Sigmoid colon (tissue), 7 donors: ENCODE results near the gene C2. TPM values are rescaled to one million over a fixed set of nuclear protein-coding genes. Genes with fewer than 3 reads are reported as not detected.

Source experiments
- DNase-seq: peaks from one replicate; pipeline ENCODE4 v3.0.0-alpha.2; 2019
- H3K27ac ChIP-seq, 4 donors: fragments of 200-600 bp; sonication (generic); one replicate each; pipeline ENCODE4 v1.5.1; 2016 to 2019; ENCODE audit warnings: mild to moderate bottlenecking in 1 of 4
- H3K27me3 ChIP-seq, 3 donors: fragments of 200-600 bp; sonication (generic); one replicate each; pipeline ENCODE4 v1.5.1; 2019; ENCODE audit warnings: mild to moderate bottlenecking in 1 of 3
- H3K36me3 ChIP-seq, 4 donors: fragments of 200-600 bp; sonication (generic); one replicate each; pipeline ENCODE4 v1.5.1; 2016 to 2019
- H3K4me1 ChIP-seq, 4 donors: fragments of 200-600 bp; sonication (generic); one replicate each; pipeline ENCODE4 v1.5.1; 2017 to 2019
- H3K4me3 ChIP-seq, 4 donors: fragments of 200-600 bp; sonication (generic); one replicate each; pipeline ENCODE4 v1.5.1; 2017 to 2019; ENCODE audit warnings: mild to moderate bottlenecking in 2 of 4, moderate library complexity in 1 of 4
- H3K9me3 ChIP-seq, 4 donors: fragments of 200-600 bp in 3 of 4; sonication (generic) in 3 of 4; one replicate each; pipeline versions ENCODE4 v1.5.1 to v1.6.1; 2013 to 2019
- EP300 ChIP-seq, 4 donors: sonication (generic); formaldehyde crosslinking; IDR thresholded peaks; one replicate each; pipeline ENCODE4 v1.6.1; 2017; ENCODE audit warnings: antibody characterized with exemption in 4 of 4
- POLR2A ChIP-seq, 2 donors: fragments of 450-650 bp; IDR thresholded peaks; one replicate each; pipeline ENCODE4 v1.6.1; 2016; ENCODE audit warnings: antibody characterized with exemption in 2 of 2, mild to moderate bottlenecking in 2 of 2, moderate library complexity in 2 of 2
- POLR2AphosphoS5 ChIP-seq, 4 donors: sonication (generic); formaldehyde crosslinking; IDR thresholded peaks; one replicate each; pipeline ENCODE4 v1.6.1; 2017; ENCODE audit warnings: antibody characterized with exemption in 4 of 4
- WGBS, 2 donors: extraction: QIAGEN DNeasy Blood & Tissue Kit; methylation state at CpG; one replicate each; pipeline ENCODE4 v1.1.7; 2013; 5-methylcytosine and 5-hydroxymethylcytosine counted together
- intact Hi-C: fragments of 100-400 bp; cut with DNase I; formaldehyde crosslinking; loops from one replicate; pipeline ENCODE4 v1.15.1; 2023
- polyA plus RNA-seq, 3 donors: library from polyadenylated mRNA; stranded (reverse); fragments of 200-250 nt; gene quantifications; one replicate each; pipeline ENCODE4 v1.2.3, GENCODE V29; 2013
- total RNA-seq, 4 donors: library from RNA; depleted of rRNA; stranded (reverse); fragments of >200 nt; gene quantifications; one replicate each; pipeline ENCODE4 v1.1.0, GENCODE V29; 2016
- TF ChIP-seq, protein P1 (sequence below), 4 experiments: fragments of 450-650 bp in 3 of 4; fragments of 200-600 bp in 1 of 4; IDR thresholded peaks; one replicate each; pipeline ENCODE4 v1.5.1; 2016 to 2019; ENCODE audit warnings: antibody characterized with exemption in 4 of 4, mild to moderate bottlenecking in 3 of 4, moderate library complexity in 2 of 4
- donor health status: healthy with polysubstance abuse.
- donor health status: Bipolar disorder and iron deficiency.
- donor health status: healthy.

C2 gene
- total and polyA plus RNA-seq, 7 donors = 4.9 to 39.2 (median 15.7) TPM

DNA sequence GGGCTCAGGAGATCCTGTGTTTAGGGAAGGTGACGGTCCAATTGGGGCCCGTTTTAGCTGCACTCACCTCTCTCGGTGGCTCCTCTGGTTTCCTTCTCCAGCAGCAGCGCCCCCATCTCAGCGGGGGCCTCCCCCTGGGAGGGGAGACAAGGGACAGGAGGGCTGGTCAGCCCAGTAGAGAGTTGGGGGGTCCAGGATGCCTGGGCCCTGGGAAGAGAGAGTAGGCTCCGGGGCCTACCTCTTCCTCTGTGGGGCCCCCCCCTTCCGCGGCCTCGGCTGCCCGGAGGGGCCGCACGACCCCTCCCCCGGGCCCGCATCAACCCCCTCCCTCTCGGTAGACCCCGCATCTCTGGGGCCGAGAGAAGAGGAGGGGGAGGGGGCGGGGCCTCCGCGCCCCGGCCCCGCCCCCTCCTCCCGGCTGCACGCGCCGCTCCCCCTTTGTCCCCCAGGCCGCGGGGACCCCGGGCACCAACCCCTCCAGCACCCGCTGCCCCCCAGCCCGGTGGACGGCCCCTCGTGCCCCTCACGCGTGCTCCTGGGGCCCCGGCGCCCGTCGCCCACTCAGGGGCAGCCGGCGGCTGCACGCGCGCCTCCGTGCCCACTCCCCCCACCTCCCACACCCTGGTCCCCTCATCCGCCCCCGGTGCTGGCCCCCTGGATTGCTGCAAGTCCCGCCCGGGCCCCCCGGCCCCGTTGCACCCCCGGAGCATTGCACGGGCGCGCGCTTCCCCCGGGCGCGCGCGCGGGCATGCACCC lies 30.5 kb upstream of the C2 start:
- Histone ChIP-seq H3K27ac (peak overlapping the region; percentile 89 to 94 (median 90)), H3K4me1 (peaks cover 3 to 38% (median 34%) of the 10 kb centered on the region in 4 donors), H3K9me3 (no peaks in the 10 kb centered on the region), H3K27me3 (no peaks in the 10 kb centered on the region), H3K36me3 (peaks cover 5 to 37% (median 21%) of the 10 kb centered on the region in 4 donors), H3K4me3 (peak overlapping the region; percentile 94 to 100 (median 98))
- intact Hi-C loops = loop anchor here (2.0 kb wide), 1 partner anchor 60 kb away; no protein-coding TSS in a partner anchor
- DNase-seq = no peak
- TF ChIP-seq EP300 (IDR thresholded peaks at IDR 0.05) (no peak), POLR2A (IDR thresholded peaks at IDR 0.05) (no peak), POLR2AphosphoS5 (IDR thresholded peaks at IDR 0.05) (no peak)
- TF ChIP-seq, protein P1, sequence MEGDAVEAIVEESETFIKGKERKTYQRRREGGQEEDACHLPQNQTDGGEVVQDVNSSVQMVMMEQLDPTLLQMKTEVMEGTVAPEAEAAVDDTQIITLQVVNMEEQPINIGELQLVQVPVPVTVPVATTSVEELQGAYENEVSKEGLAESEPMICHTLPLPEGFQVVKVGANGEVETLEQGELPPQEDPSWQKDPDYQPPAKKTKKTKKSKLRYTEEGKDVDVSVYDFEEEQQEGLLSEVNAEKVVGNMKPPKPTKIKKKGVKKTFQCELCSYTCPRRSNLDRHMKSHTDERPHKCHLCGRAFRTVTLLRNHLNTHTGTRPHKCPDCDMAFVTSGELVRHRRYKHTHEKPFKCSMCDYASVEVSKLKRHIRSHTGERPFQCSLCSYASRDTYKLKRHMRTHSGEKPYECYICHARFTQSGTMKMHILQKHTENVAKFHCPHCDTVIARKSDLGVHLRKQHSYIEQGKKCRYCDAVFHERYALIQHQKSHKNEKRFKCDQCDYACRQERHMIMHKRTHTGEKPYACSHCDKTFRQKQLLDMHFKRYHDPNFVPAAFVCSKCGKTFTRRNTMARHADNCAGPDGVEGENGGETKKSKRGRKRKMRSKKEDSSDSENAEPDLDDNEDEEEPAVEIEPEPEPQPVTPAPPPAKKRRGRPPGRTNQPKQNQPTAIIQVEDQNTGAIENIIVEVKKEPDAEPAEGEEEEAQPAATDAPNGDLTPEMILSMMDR (IDR thresholded peaks at IDR 0.05) = no peak
- 1 to 2% methylated on average over 55 to 61 of the region's 62 CpGs for WGBS, 2 donors

DNA sequence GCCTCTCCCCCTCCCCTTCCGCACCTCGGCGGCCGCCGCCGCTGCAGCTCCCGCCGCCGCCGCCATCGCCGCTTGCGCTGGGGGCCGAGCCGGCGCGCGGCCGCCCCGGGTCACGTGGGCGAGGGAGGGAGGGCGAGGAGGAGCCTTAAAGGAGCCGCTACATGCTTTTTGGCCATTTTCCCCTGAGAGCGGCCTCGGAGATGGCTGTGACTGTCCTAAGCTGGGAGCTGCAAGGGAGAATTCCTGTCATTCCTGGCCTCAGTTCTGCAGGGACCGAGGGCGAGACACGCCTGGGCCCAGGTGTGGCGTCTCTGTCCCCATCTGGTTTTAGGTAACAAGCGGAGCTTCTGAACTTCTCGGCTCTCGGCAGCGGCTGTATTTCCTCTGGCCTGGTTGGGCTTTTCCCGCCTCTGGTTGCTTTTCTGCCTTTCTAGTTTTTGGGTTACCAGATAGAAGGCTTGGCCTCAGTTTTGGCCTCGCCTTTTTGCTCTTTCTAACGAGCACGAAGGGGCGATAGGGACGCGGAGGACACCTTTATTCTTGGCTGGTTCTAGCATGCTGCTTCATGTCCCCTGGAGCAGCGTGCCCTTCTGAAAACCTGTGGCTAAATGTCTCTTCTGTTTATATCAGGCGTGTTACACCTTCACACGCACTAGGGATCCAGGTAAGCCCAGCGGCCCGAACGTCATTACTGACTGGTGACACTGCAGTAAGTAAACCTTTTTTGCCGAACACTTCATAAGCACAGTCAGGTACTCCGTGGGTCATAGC lies 29.7 kb upstream of the C2 start, which contains the start of gene EHMT2:
Gene EHMT2 (minus strand): TSS at position 87 of the 771 bp plus-strand sequence. CDS start 21 bp downstream, at position 66.
- peak; percentile 78 to 90 (median 88) for TF ChIP-seq POLR2AphosphoS5 (IDR thresholded peaks at IDR 0.05)
- TF ChIP-seq, protein P1 (IDR thresholded peaks at IDR 0.05) = no peak
- TF ChIP-seq EP300 (IDR thresholded peaks at IDR 0.05) = no peak
- peak; percentile 55 to 69 for TF ChIP-seq POLR2A (IDR thresholded peaks at IDR 0.05)
- no peaks in the 10 kb centered on the region for H3K9me3 ChIP-seq
- WGBS, 2 donors = 0 to 1% methylated on average over 49 of the region's 49 CpGs
- no peaks in the 10 kb centered on the region for H3K27me3 ChIP-seq
- H3K4me1 ChIP-seq = peaks cover 3 to 42% (median 37%) of the 10 kb centered on the region in 4 donors
- intact Hi-C loops = loop anchor here (2.0 kb wide), 1 partner anchor 61 kb away; no protein-coding TSS in a partner anchor
- H3K4me3 ChIP-seq = peak within 1 kb of the TSS; percentile 94 to 100 (median 98)
- DNase-seq = peak; percentile 91
- H3K36me3 ChIP-seq = peaks cover 5 to 29% (median 15%) of the 10 kb centered on the region in 4 donors
- peak within 1 kb of the TSS; percentile 89 to 94 (median 90) for H3K27ac ChIP-seq

DNA sequence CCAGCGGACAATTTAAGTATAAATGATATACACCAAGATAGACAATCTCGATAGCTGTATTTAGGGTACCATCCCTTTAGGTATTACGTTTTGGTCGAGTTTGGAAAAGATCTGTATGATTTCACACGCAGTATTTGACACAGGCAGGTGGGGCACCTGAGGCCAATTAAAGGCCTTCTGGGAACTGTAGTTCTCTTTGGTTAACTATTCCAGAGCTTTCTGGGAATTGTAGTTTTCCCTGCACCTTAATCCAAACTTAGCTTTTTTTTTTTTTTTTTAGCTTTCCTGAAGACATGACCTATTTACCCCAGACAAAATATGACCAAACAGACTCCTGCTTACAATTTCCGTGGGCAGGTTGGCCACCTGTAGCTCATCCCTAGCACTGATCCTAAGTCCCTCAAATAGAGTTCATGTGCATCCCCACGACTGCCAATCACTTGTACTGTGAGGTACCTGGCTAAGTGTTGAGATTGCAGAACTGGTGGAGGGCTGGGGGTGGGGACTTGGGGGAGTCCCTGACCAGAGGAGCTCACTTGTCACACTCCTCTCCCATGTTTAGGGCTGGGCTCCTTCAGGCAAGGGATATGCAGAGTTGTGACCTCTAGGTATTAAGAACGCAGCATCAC lies 29.0 kb upstream of the C2 start:
- WGBS, 2 donors = 16 to 18% methylated on average over 8 of the region's 8 CpGs
- peaks cover 0 to 22% (median 8%) of the 10 kb centered on the region in 4 donors for H3K36me3 ChIP-seq

DNA sequence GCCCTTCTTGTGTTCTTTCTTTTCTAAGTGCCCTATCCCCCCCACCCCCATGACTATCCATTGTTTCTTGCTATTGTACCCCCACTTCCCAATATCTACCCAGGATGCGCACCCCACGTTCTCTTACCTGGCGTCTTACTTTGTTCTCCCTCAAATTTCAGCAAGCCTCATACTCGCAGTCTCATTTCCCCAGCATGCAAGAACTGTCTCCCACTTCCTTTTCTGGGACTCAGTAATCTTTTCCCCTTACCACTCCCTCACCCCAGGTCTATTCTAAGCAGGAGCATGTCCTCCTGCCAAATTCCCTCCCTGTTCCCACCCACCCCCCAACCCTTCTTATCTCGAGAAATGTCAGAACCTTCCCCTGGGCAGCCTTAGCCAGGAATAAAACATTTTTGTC lies 28.3 kb upstream of the C2 start:
- H3K4me3 ChIP-seq = no peak overlapping the region
- TF ChIP-seq, protein P1 (IDR thresholded peaks at IDR 0.05) = no peak
- TF ChIP-seq POLR2AphosphoS5 (IDR thresholded peaks at IDR 0.05) (no peak), POLR2A (IDR thresholded peaks at IDR 0.05) (no peak), EP300 (IDR thresholded peaks at IDR 0.05) (no peak)
- peaks cover 0 to 15% (median 4%) of the 10 kb centered on the region in 4 donors for H3K36me3 ChIP-seq
- intact Hi-C loops = no loop called here
- no peaks in the 10 kb centered on the region for H3K27me3 ChIP-seq
- H3K9me3 ChIP-seq = no peaks in the 10 kb centered on the region
- H3K27ac ChIP-seq = peak overlapping the region in 2 of 4 donors; percentile 89 to 91
- H3K4me1 ChIP-seq = peaks cover 3 to 53% (median 49%) of the 10 kb centered on the region in 4 donors
- DNase-seq = no peak
- WGBS, 2 donors = 76 to 77% methylated on average over 5 of the region's 5 CpGs

More for the DNA sequence above, 29.0 kb upstream of the C2 start:
- H3K27ac ChIP-seq = peak overlapping the region; percentile 89 to 94 (median 90)
- peaks cover 3 to 48% (median 44%) of the 10 kb centered on the region in 4 donors for H3K4me1 ChIP-seq
- H3K9me3 ChIP-seq = no peaks in the 10 kb centered on the region
- H3K4me3 ChIP-seq = peak overlapping the region; percentile 94 to 100 (median 98)
- intact Hi-C loops = no loop called here
- no peaks in the 10 kb centered on the region for H3K27me3 ChIP-seq
- no peak for DNase-seq
- TF ChIP-seq, protein P1 (IDR thresholded peaks at IDR 0.05) = no peak
- TF ChIP-seq EP300 (IDR thresholded peaks at IDR 0.05) (no peak), POLR2AphosphoS5 (IDR thresholded peaks at IDR 0.05) (peak; percentile 56 to 81 (median 73))
